Tibial nerve (tissue), 4 donors: ENCODE results near the gene BACH2. TPM values are rescaled to one million over a fixed set of nuclear protein-coding genes. Genes with fewer than 3 reads are reported as not detected.

Experiments used
- DNase-seq, 2 donors: peaks; one replicate each; pipeline ENCODE4 v3.0.0-alpha.2; 2019; ENCODE audit warnings: low spot score in 2 of 2
- H3K27ac ChIP-seq, 4 donors: fragments of 200-600 bp; sonication (generic) in 3 of 4; one replicate each; pipeline ENCODE4 v1.5.1; 2017 to 2019; ENCODE audit warnings: mild to moderate bottlenecking in 1 of 4
- H3K27me3 ChIP-seq, 2 donors: fragments of 200-600 bp; sonication (generic) in 1 of 2; one replicate each; pipeline versions ENCODE4 v1.5.1 to v1.6.0; 2017 to 2019
- H3K36me3 ChIP-seq, 3 donors: fragments of 200-600 bp; sonication (generic); one replicate each; pipeline ENCODE4 v1.5.1; 2018 to 2019
- H3K4me1 ChIP-seq, 4 donors: fragments of 200-600 bp; sonication (generic) in 3 of 4; one replicate each; pipeline ENCODE4 v1.5.1; 2017 to 2019
- H3K4me3 ChIP-seq, 4 donors: fragments of 200-600 bp; sonication (generic) in 3 of 4; one replicate each; pipeline ENCODE4 v1.5.1; 2017 to 2019; ENCODE audit warnings: mild to moderate bottlenecking in 1 of 4, moderate library complexity in 1 of 4
- H3K9me3 ChIP-seq, 4 donors: fragments of 200-600 bp; sonication (generic) in 3 of 4; one replicate each; pipeline ENCODE4 v1.5.1; 2017 to 2019
- CTCF ChIP-seq, 5 experiments: fragments of 200-600 bp in 3 of 5; fragments of 450-650 bp in 2 of 5; sonication (generic) in 3 of 5; IDR thresholded peaks; one replicate each; pipeline ENCODE4 v1.5.1; 2016 to 2019; ENCODE audit warnings: antibody characterized with exemption in 5 of 5, mild to moderate bottlenecking in 3 of 5, moderate library complexity in 2 of 5
- EP300 ChIP-seq, 2 donors: sonication (generic); formaldehyde crosslinking; IDR thresholded peaks; one replicate each; pipeline ENCODE4 v1.6.1; 2017; ENCODE audit warnings: antibody characterized with exemption in 2 of 2, mild to moderate bottlenecking in 1 of 2
- POLR2A ChIP-seq, 2 donors: fragments of 450-650 bp; IDR thresholded peaks; one replicate each; pipeline ENCODE4 v1.6.1; 2017; ENCODE audit warnings: antibody characterized with exemption in 2 of 2, mild to moderate bottlenecking in 2 of 2, moderate library complexity in 2 of 2
- WGBS, 2 donors: methylation state at CpG; one replicate each; pipeline ENCODE4 v1.1.5; 2018; 5-methylcytosine and 5-hydroxymethylcytosine counted together
- total RNA-seq, 4 donors: library from RNA; depleted of rRNA; stranded (reverse); fragments of >200 nt; gene quantifications; one replicate each; pipeline ENCODE4 v1.1.0, GENCODE V29; 2016

BACH2 gene
- total RNA-seq, 4 donors from 2014 or later, result 4.4 to 11.1 (median 8.4) TPM

- H3K9me3 ChIP-seq, result no peaks in the 10 kb centered on the region
- 77 to 82% methylated on average over 6 of the region's 6 CpGs for WGBS, 2 donors
- TF ChIP-seq EP300 (IDR thresholded peaks at IDR 0.05) (no peak), POLR2A (IDR thresholded peaks at IDR 0.05) (no peak), CTCF (IDR thresholded peaks at IDR 0.05) (no peak)
Measured at GRCh38 chr6:90277302-90278011, 19.2 kb downstream of the BACH2 start.

GRCh38 chr6:90274451-90275030 lies 22.1 kb downstream of the BACH2 start:
- peak overlapping the region in 1 of 4 donors; percentile 58 for H3K27ac ChIP-seq
- H3K36me3 ChIP-seq, result peaks cover 0 to 27% (median 0%) of the 10 kb centered on the region in 3 donors
- H3K4me3 ChIP-seq, result no peak overlapping the region
- no peak for DNase-seq
- 81 to 84% methylated on average over 9 of the region's 9 CpGs for WGBS, 2 donors
- peaks cover 0 to 9% (median 0%) of the 10 kb centered on the region in 4 donors for H3K4me1 ChIP-seq
- peaks cover 0 to 11% (median 0%) of the 10 kb centered on the region in 4 donors for H3K9me3 ChIP-seq
- no peaks in the 10 kb centered on the region for H3K27me3 ChIP-seq
- TF ChIP-seq EP300 (IDR thresholded peaks at IDR 0.05), result no peak
- no peak for TF ChIP-seq CTCF (IDR thresholded peaks at IDR 0.05)
- no peak for TF ChIP-seq POLR2A (IDR thresholded peaks at IDR 0.05)

More at GRCh38 chr6:90277302-90278011, 19.2 kb downstream of the BACH2 start:
- peaks cover 0 to 9% (median 0%) of the 10 kb centered on the region in 4 donors for H3K4me1 ChIP-seq
- peaks cover 0 to under 1% (median 0%) of the 10 kb centered on the region in 3 donors for H3K36me3 ChIP-seq
- no peaks in the 10 kb centered on the region for H3K27me3 ChIP-seq
- H3K27ac ChIP-seq, result no peak overlapping the region
- no peak overlapping the region for H3K4me3 ChIP-seq
- DNase-seq, result no peak

GRCh38 chr6:90273863-90274262 lies 22.8 kb downstream of the BACH2 start:
- 74 to 75% methylated on average over 5 of the region's 5 CpGs for WGBS, 2 donors
- peaks cover 0 to 27% (median 0%) of the 10 kb centered on the region in 3 donors for H3K36me3 ChIP-seq
- TF ChIP-seq EP300 (IDR thresholded peaks at IDR 0.05) (no peak), POLR2A (IDR thresholded peaks at IDR 0.05) (no peak), CTCF (IDR thresholded peaks at IDR 0.05) (no peak)
- no peak overlapping the region for H3K27ac ChIP-seq
- peaks cover 0 to 11% (median 0%) of the 10 kb centered on the region in 4 donors for H3K9me3 ChIP-seq
- H3K4me1 ChIP-seq, result peaks cover 0 to 9% (median 0%) of the 10 kb centered on the region in 4 donors
- no peak for DNase-seq
- no peak overlapping the region for H3K4me3 ChIP-seq
- no peaks in the 10 kb centered on the region for H3K27me3 ChIP-seq

- DNase-seq, result no peak
- Histone ChIP-seq H3K4me1 (peaks cover 0 to 9% (median 0%) of the 10 kb centered on the region in 4 donors), H3K27me3 (no peaks in the 10 kb centered on the region), H3K4me3 (no peak overlapping the region), H3K36me3 (peaks cover 0 to 27% (median 0%) of the 10 kb centered on the region in 3 donors), H3K9me3 (peaks cover 0 to 11% (median 0%) of the 10 kb centered on the region in 4 donors), H3K27ac (no peak overlapping the region)
- 96 to 100% methylated on average over 5 of the region's 5 CpGs for WGBS, 2 donors
- TF ChIP-seq POLR2A (IDR thresholded peaks at IDR 0.05) (no peak), EP300 (IDR thresholded peaks at IDR 0.05) (no peak), CTCF (IDR thresholded peaks at IDR 0.05) (no peak)
Measured at GRCh38 chr6:90272895-90273294, 23.7 kb downstream of the BACH2 start.

- no peak overlapping the region for H3K27ac ChIP-seq
- no peak overlapping the region for H3K4me3 ChIP-seq
- H3K9me3 ChIP-seq, result peaks cover 0 to 11% (median 0%) of the 10 kb centered on the region in 4 donors
- H3K36me3 ChIP-seq, result peaks cover 0 to 27% (median 0%) of the 10 kb centered on the region in 3 donors
- 74 to 78% methylated on average over 7 of the region's 7 CpGs for WGBS, 2 donors
- H3K27me3 ChIP-seq, result no peaks in the 10 kb centered on the region
- H3K4me1 ChIP-seq, result peaks cover 0 to 9% (median 0%) of the 10 kb centered on the region in 4 donors
- no peak for DNase-seq
- TF ChIP-seq EP300 (IDR thresholded peaks at IDR 0.05), result no peak
- TF ChIP-seq CTCF (IDR thresholded peaks at IDR 0.05), result no peak
- TF ChIP-seq POLR2A (IDR thresholded peaks at IDR 0.05), result no peak
Measured at GRCh38 chr6:90271831-90272230, 24.8 kb downstream of the BACH2 start.
